Measurements from ENCODE around the gene ZMYND8. TPM values are rescaled to one million over a fixed set of nuclear protein-coding genes. Genes with fewer than 3 reads are reported as not detected.
A peak's percentile ranks its signal among the peaks of the same experiment; 100 is the strongest.

ZMYND8 gene
- total RNA-seq, 4 donors from 2014 or later = 32.2 to 78.9 (median 54.4) TPM

GRCh38 chr20:47276251-47276650, 80.2 kb downstream of the ZMYND8 start:
- H3K4me1 ChIP-seq = peaks cover 19 to 62% (median 21%) of the 10 kb centered on the region in 3 donors
- H3K36me3 ChIP-seq = peaks cover 0 to 59% of the 10 kb centered on the region in 2 donors
- 70 to 98% methylated on average over 2 to 11 of the region's 20 CpGs for WGBS, 2 donors (ENCODE audit: low coverage in 1 of 2)
- H3K27ac ChIP-seq = peak overlapping the region; percentile 5 to 84 (median 78)
- TF ChIP-seq CTCF (IDR thresholded peaks at IDR 0.05) (no peak), POLR2A (IDR thresholded peaks at IDR 0.05) (no peak), POLR2AphosphoS5 (IDR thresholded peaks at IDR 0.05) (no peak), EP300 (IDR thresholded peaks at IDR 0.05) (no peak)
- ATAC-seq = no peak
- no peaks in the 10 kb centered on the region for H3K9me3 ChIP-seq
- no peaks in the 10 kb centered on the region for H3K27me3 ChIP-seq
- H3K4me3 ChIP-seq = no peak overlapping the region

GRCh38 chr20:47275548-47275947, 81.0 kb downstream of the ZMYND8 start:
- TF ChIP-seq CTCF (IDR thresholded peaks at IDR 0.05) (no peak), EP300 (IDR thresholded peaks at IDR 0.05) (no peak), POLR2AphosphoS5 (IDR thresholded peaks at IDR 0.05) (no peak), POLR2A (IDR thresholded peaks at IDR 0.05) (no peak)

GRCh38 chr20:47274401-47275108, 81.9 kb downstream of the ZMYND8 start:
- no peak overlapping the region for H3K4me3 ChIP-seq
- H3K4me1 ChIP-seq = peaks cover 19 to 65% (median 21%) of the 10 kb centered on the region in 3 donors
- H3K27me3 ChIP-seq = no peaks in the 10 kb centered on the region
- H3K36me3 ChIP-seq = peaks cover 0 to 58% of the 10 kb centered on the region in 2 donors
- no peaks in the 10 kb centered on the region for H3K9me3 ChIP-seq
- peak overlapping the region; percentile 76 to 84 (median 78) for H3K27ac ChIP-seq
- 10 to 14% methylated on average over 4 of the region's 4 CpGs for WGBS, 2 donors (ENCODE audit: low coverage in 1 of 2)
- TF ChIP-seq POLR2AphosphoS5 (IDR thresholded peaks at IDR 0.05) (peak; percentile 94), CTCF (IDR thresholded peaks at IDR 0.05) (no peak), EP300 (IDR thresholded peaks at IDR 0.05) (no peak), POLR2A (IDR thresholded peaks at IDR 0.05) (no peak)
- ATAC-seq = peak; percentile 81

More at GRCh38 chr20:47275548-47275947, 81.0 kb downstream of the ZMYND8 start:
- Histone ChIP-seq H3K9me3 (no peaks in the 10 kb centered on the region), H3K36me3 (peaks cover 0 to 59% of the 10 kb centered on the region in 2 donors), H3K4me3 (no peak overlapping the region), H3K27ac (peak overlapping the region in 3 of 4 donors; percentile 76 to 84 (median 80)), H3K4me1 (peaks cover 19 to 62% (median 21%) of the 10 kb centered on the region in 3 donors), H3K27me3 (no peaks in the 10 kb centered on the region)
- ATAC-seq = no peak
- 86% methylated on average over 6 of the region's 6 CpGs; no CpG with 5 or more reads in 1 of the 2 donors for WGBS, 2 donors (ENCODE audit: low coverage in 1 of 2)

- TF ChIP-seq CTCF (IDR thresholded peaks at IDR 0.05) (no peak), POLR2A (IDR thresholded peaks at IDR 0.05) (no peak), POLR2AphosphoS5 (IDR thresholded peaks at IDR 0.05) (peak; percentile 28), EP300 (IDR thresholded peaks at IDR 0.05) (no peak)
- H3K36me3 ChIP-seq = peaks cover 0 to 59% of the 10 kb centered on the region in 2 donors
- peaks cover 19 to 67% (median 21%) of the 10 kb centered on the region in 3 donors for H3K4me1 ChIP-seq
- H3K9me3 ChIP-seq = no peaks in the 10 kb centered on the region
- H3K27ac ChIP-seq = peak overlapping the region; percentile 76 to 84 (median 78)
- no peaks in the 10 kb centered on the region for H3K27me3 ChIP-seq
- 82 to 85% methylated on average over 1 to 2 of the region's 2 CpGs for WGBS, 2 donors (ENCODE audit: low coverage in 1 of 2)
- ATAC-seq = no peak
- no peak overlapping the region for H3K4me3 ChIP-seq
Measured at GRCh38 chr20:47273591-47274235, 82.8 kb downstream of the ZMYND8 start.
